ENCODE results near the gene CHCHD1. TPM values are rescaled to one million over a fixed set of nuclear protein-coding genes. Genes with fewer than 3 reads are reported as not detected.

Gene CHCHD1
- total RNA-seq, 1 donor from 2014 or later, result 23.1 TPM

DNA sequence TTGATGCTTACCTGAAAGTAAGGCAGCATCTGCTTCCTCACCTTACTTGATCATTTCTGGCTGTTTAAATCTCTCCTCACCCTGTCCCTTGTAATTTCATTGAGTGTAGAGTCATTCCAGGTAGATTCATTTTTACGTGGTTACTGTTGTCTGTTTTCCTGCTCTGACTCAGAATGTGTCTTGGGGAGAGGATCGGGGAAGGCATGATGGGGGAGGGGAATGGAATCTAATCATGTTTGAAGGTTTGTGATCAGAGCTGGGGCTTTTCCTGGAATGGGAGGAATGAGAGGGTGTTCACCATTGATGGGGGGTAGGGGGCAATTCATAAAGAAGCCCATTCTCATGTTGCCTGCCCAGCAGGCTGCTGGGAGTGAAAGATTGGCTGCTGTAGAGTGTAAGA lies 18.9 kb upstream of the CHCHD1 start:
- no peak overlapping the region for H3K4me3 Mint-ChIP-seq
- no peaks in the 10 kb centered on the region for H3K4me1 Mint-ChIP-seq
- no peak for DNase-seq (ENCODE audit: low spot score in 2 of 2, unreplicated experiment in 2 of 2)
- no peaks in the 10 kb centered on the region for H3K9me3 Mint-ChIP-seq
- H3K36me3 Mint-ChIP-seq, result peaks cover 45% of the 10 kb centered on the region
- no peak overlapping the region for H3K27ac Mint-ChIP-seq
- TF ChIP-seq, protein P1, sequence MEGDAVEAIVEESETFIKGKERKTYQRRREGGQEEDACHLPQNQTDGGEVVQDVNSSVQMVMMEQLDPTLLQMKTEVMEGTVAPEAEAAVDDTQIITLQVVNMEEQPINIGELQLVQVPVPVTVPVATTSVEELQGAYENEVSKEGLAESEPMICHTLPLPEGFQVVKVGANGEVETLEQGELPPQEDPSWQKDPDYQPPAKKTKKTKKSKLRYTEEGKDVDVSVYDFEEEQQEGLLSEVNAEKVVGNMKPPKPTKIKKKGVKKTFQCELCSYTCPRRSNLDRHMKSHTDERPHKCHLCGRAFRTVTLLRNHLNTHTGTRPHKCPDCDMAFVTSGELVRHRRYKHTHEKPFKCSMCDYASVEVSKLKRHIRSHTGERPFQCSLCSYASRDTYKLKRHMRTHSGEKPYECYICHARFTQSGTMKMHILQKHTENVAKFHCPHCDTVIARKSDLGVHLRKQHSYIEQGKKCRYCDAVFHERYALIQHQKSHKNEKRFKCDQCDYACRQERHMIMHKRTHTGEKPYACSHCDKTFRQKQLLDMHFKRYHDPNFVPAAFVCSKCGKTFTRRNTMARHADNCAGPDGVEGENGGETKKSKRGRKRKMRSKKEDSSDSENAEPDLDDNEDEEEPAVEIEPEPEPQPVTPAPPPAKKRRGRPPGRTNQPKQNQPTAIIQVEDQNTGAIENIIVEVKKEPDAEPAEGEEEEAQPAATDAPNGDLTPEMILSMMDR (IDR thresholded peaks at IDR 0.05; ENCODE audit: unreplicated experiment), result no peak
- H3K27me3 Mint-ChIP-seq (ENCODE audit: low read depth), result no peaks in the 10 kb centered on the region

DNA sequence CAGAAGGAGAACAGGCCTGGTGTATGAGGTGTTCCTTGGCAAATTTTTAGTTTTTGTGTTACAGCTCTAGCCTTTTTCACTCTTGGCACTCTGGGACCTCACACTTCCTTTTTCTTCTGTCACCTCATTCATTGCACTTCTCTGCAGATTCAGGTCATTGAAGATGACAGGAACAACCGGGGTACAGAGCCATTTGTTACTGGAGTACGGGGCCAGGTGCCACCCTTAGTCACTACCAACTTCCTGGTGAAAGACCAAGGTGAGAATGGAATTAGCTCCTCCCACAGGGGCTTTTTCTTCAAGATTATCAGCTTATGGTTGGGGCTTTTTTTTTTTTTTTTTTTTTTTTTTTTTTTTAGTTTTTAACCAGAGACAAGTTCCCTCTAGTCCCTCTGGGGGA lies 18.5 kb upstream of the CHCHD1 start:
- no peaks in the 10 kb centered on the region for H3K27me3 Mint-ChIP-seq (ENCODE audit: low read depth)
- TF ChIP-seq, protein P1 (IDR thresholded peaks at IDR 0.05; ENCODE audit: unreplicated experiment), result no peak
- no peak overlapping the region for H3K27ac Mint-ChIP-seq
- peaks cover 46% of the 10 kb centered on the region for H3K36me3 Mint-ChIP-seq
- H3K4me3 Mint-ChIP-seq, result no peak overlapping the region
- DNase-seq (ENCODE audit: low spot score in 2 of 2, unreplicated experiment in 2 of 2), result no peak
- H3K4me1 Mint-ChIP-seq, result no peaks in the 10 kb centered on the region
- H3K9me3 Mint-ChIP-seq, result no peaks in the 10 kb centered on the region

DNA sequence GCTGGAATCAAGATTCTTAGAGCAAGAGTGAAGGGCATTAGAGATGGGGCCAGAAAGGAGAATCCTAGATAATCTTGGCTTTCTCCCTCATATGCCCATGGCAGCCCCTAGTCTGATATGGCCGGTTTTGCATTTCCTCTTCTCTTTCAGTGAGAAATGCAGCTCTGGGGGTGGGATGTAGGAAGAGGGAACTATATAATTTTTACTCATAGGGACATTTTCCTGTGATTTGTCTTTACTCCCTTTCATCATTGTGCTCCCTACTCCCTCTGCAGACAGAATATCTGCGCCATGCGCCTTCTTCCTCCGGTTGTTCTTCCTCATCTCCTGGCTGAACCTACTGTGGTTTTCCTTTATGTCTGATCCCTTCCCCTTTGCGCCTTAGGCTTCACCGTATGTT lies 16.8 kb upstream of the CHCHD1 start:
- Mint-ChIP-seq H3K4me3 (no peak overlapping the region), H3K9me3 (no peaks in the 10 kb centered on the region), H3K27me3 (ENCODE audit: low read depth) (no peaks in the 10 kb centered on the region), H3K27ac (no peak overlapping the region), H3K36me3 (peaks cover 57% of the 10 kb centered on the region), H3K4me1 (no peaks in the 10 kb centered on the region)
- DNase-seq (ENCODE audit: low spot score in 2 of 2, unreplicated experiment in 2 of 2), result no peak
- TF ChIP-seq, protein P1 (IDR thresholded peaks at IDR 0.05; ENCODE audit: unreplicated experiment), result no peak

DNA sequence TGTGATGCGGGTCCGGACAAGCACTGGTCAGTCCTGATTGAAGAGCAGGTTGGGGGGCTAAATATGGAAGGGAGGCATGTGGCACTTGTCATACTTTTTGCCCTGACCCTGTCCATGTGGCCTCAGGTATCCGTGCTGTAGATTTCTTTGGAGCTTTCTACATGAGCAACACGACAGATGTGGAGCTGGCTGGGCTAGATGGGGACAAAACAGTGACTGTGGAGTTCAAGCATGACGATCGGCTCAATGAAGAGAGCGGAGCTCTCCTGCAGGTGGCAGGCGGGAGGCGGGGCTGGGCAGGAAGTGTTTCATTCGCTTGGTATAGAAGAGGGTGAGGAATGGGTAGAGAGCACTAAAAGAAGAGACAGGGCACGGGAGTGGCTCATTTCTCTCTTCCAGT lies 13.0 kb upstream of the CHCHD1 start:
- no peak for DNase-seq (ENCODE audit: low spot score in 2 of 2, unreplicated experiment in 2 of 2)
- no peaks in the 10 kb centered on the region for H3K9me3 Mint-ChIP-seq
- no peak overlapping the region for H3K4me3 Mint-ChIP-seq
- H3K27me3 Mint-ChIP-seq (ENCODE audit: low read depth), result no peaks in the 10 kb centered on the region
- TF ChIP-seq, protein P1 (IDR thresholded peaks at IDR 0.05; ENCODE audit: unreplicated experiment), result no peak
- H3K4me1 Mint-ChIP-seq, result peaks cover 16% of the 10 kb centered on the region
- H3K27ac Mint-ChIP-seq, result no peak overlapping the region
- peaks cover 41% of the 10 kb centered on the region for H3K36me3 Mint-ChIP-seq

DNA sequence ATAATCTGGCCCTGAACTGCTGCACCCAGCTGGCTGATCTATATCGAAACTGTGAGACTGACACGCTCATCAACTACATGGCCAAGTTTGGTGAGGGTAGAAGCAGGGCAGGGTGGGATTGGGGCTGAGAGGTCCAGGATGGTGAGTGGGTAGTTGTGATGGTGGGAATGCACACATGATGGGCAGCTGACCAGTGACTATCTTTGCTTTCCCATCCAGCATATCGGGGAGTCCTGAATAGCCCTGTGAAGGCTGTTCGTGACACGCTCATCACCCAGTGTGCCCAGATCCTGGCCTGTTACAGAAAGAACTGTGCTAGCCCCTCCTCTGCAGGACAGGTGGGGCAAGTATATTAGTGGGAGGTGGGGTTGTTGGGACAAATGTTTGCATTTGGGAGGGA lies 12.5 kb upstream of the CHCHD1 start:
- no peak for DNase-seq (ENCODE audit: low spot score in 2 of 2, unreplicated experiment in 2 of 2)
- TF ChIP-seq, protein P1 (IDR thresholded peaks at IDR 0.05; ENCODE audit: unreplicated experiment), result no peak
- Mint-ChIP-seq H3K36me3 (peaks cover 40% of the 10 kb centered on the region), H3K27ac (no peak overlapping the region), H3K4me1 (peaks cover 22% of the 10 kb centered on the region), H3K4me3 (no peak overlapping the region), H3K27me3 (ENCODE audit: low read depth) (no peaks in the 10 kb centered on the region), H3K9me3 (no peaks in the 10 kb centered on the region)

DNA sequence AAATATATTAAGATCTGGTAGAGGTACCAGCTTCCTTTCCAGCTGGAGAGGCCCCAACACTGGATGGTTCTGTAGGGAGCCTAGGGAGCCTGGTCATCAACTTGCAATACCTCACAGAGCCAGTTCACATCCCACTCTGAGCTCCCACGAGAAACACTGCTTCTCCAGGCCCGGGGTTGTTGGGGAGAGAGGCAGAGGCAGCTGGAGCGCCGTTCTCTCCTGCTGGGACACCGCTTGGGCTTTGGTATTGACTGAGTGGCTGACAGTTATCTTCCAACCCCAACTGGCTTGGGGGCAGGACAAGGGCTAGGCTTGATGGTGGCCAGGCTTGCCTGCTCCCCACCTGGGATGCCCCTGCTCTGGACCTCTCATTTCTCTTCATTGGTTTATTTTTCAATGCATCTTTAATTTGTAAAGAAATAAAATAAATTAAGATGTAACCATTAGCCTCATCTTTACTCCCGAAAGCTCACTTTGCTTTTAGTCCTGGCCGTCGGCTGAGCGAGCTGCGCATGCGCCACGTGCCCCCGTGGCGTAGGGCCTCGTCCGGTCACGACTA lies 10.0 kb upstream of the CHCHD1 start:
- TF ChIP-seq, protein P1 (IDR thresholded peaks at IDR 0.05; ENCODE audit: unreplicated experiment), result no peak
- H3K27ac Mint-ChIP-seq, result peak overlapping the region; percentile 91
- peak overlapping the region; percentile 90 for H3K4me3 Mint-ChIP-seq

More for the DNA sequence above, 10.0 kb upstream of the CHCHD1 start:
- H3K9me3 Mint-ChIP-seq, result no peaks in the 10 kb centered on the region
- DNase-seq (ENCODE audit: low spot score in 2 of 2, unreplicated experiment in 2 of 2), result peak in 1 of 2 experiments; percentile 81
- peaks cover 36% of the 10 kb centered on the region for H3K4me1 Mint-ChIP-seq
- peaks cover 34% of the 10 kb centered on the region for H3K36me3 Mint-ChIP-seq
- H3K27me3 Mint-ChIP-seq (ENCODE audit: low read depth), result no peaks in the 10 kb centered on the region
